GM06990 (cell line): ENCODE results near the gene PDGFD.

ENCODE experiments used
- DNase-seq: peaks from one replicate; pipeline ENCODE4 v3.0.0-alpha.2; 2011; ENCODE audit not compliant: insufficient read length; ENCODE audit errors: extremely low read depth
- H3K27me3 ChIP-seq: replicated peaks from 2 replicates; pipeline ENCODE4 v1.6.0; 2011; ENCODE audit warnings: low read length; ENCODE audit not compliant: control insufficient read depth, insufficient read depth
- H3K36me3 ChIP-seq: 2 replicates; pipeline ENCODE4 v1.5.1; 2011; ENCODE audit warnings: low read length; ENCODE audit not compliant: control insufficient read depth, insufficient read depth
- H3K4me3 ChIP-seq: replicated peaks from 2 replicates; pipeline ENCODE4 v1.5.1; 2011; ENCODE audit warnings: low read depth, mild to moderate bottlenecking, control low read depth, low read length
- CTCF ChIP-seq: IDR thresholded peaks from 2 replicates; pipeline ENCODE4 v1.5.1; 2011; ENCODE audit warnings: low read length, control low read depth, mild to moderate bottlenecking, inconsistent platforms; ENCODE audit not compliant: insufficient read depth, poor library complexity, severe bottlenecking

The PDGFD gene

GRCh38 chr11:104152941-104153505, 10.9 kb downstream of the PDGFD start:
- no peak for TF ChIP-seq CTCF
- no peaks in the 10 kb centered on the region for H3K36me3 ChIP-seq
- H3K27me3 ChIP-seq, result no peaks in the 10 kb centered on the region
- H3K4me3 ChIP-seq, result no peak overlapping the region
- no peak for DNase-seq

GRCh38 chr11:104151404-104152204, 12.3 kb downstream of the PDGFD start:
- Histone ChIP-seq H3K4me3 (no peak overlapping the region), H3K36me3 (no peaks in the 10 kb centered on the region), H3K27me3 (no peaks in the 10 kb centered on the region)
- peak; percentile 33 for TF ChIP-seq CTCF
- DNase-seq, result no peak

GRCh38 chr11:104148706-104149105, 15.2 kb downstream of the PDGFD start:
- TF ChIP-seq CTCF, result no peak
- Histone ChIP-seq H3K4me3 (no peak overlapping the region), H3K36me3 (no peaks in the 10 kb centered on the region)

GRCh38 chr11:104148074-104148473, 15.9 kb downstream of the PDGFD start:
- no peaks in the 10 kb centered on the region for H3K36me3 ChIP-seq
- H3K27me3 ChIP-seq, result no peaks in the 10 kb centered on the region
- DNase-seq, result no peak
- no peak for TF ChIP-seq CTCF
- H3K4me3 ChIP-seq, result no peak overlapping the region

More at GRCh38 chr11:104148706-104149105, 15.2 kb downstream of the PDGFD start:
- no peaks in the 10 kb centered on the region for H3K27me3 ChIP-seq
- no peak for DNase-seq

GRCh38 chr11:104146943-104147342, 17.0 kb downstream of the PDGFD start:
- Histone ChIP-seq H3K4me3 (no peak overlapping the region), H3K36me3 (no peaks in the 10 kb centered on the region), H3K27me3 (no peaks in the 10 kb centered on the region)
- no peak for DNase-seq
- TF ChIP-seq CTCF, result no peak
